ENCODE data around the gene RBM33.
"Not testable (repeated sequence)": the region's sequence is repeated elsewhere in the genome, so short reads cannot be mapped to it uniquely, and the experiment has no call there.

DNA sequence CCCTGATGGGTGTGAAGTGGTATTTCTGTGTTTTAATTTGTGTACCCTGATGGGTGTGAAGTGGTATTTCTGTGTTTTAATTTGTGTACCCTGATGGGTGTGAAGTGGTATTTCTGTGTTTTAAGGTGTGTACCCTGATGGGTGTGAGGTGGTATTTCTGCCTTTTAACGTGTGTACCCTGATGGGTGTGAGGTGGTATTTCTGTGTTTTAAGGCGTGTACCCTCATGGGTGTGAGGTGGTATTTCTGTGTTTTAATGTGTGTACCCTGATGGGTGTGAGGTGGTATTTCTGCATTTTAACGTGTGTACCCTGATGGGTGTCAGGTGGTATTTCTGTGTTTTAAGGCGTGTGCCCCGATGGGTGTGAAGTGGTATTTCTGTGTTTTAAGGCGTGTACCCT, 29.4 kb upstream of the RBM33 start:
- TF ChIP-seq CTCF (IDR thresholded peaks at IDR 0.05); ZBTB21 (CRISPR knock-in tag; IDR thresholded peaks at IDR 0.05; ENCODE audit: borderline replicate concordance); HMGA2 (CRISPR knock-in tag; IDR thresholded peaks at IDR 0.05); ETV6 (CRISPR knock-in tag; IDR thresholded peaks at IDR 0.05): not testable (repeated sequence)

Data from WTC11 (cell line).